ENCODE measurements around the gene CHPF. TPM values are rescaled to one million over a fixed set of nuclear protein-coding genes. Genes with fewer than 3 reads are reported as not detected.

The CHPF gene
- total and polyA plus RNA-seq, 10 of the 15 experiments (the other 5 are each of a cell fraction or from before 2014, with no cell fraction given): 0.09 to 17.4 (median 8.3) TPM; not detected in 1

- SMC1A ChIA-PET (ENCODE audit: uncharacterized antibody, unreplicated experiment): interaction anchor here (1.0 kb wide), 1 partner anchor 31 kb away, joined by 4 read pairs; no protein-coding TSS in a partner anchor
- ATAC-seq (no peak), FAIRE-seq (no peak), DNase-seq (ENCODE audit: low read depth, low spot score) (no peak)
- no peaks in the 10 kb centered on the region for H3K79me2 ChIP-seq (ENCODE audit: control insufficient read depth, insufficient read depth, low read length)
- CTCF ChIA-PET: interaction anchor here (0.5 to 10.8 kb wide), 5 partner anchors 10 to 137 kb away, joined by 3 to 224 read pairs (median 5); partner anchors contain the start of gene GMPPA
- H4K20me1 ChIP-seq (ENCODE audit: control insufficient read depth, insufficient read depth): no peaks in the 10 kb centered on the region; the same call in 1 of the 2 replicates
- in situ Hi-C loops (cut with MboI) (no loop called here), intact Hi-C loops (cut with micrococcal nuclease; ENCODE audit: unreplicated experiment) (no loop called here)
- no peaks in the 10 kb centered on the region for H3K4me1 ChIP-seq (ENCODE audit: control insufficient read depth, insufficient read depth, low read length)
- no peaks in the 10 kb centered on the region for H3K9me3 ChIP-seq (replicated peaks; ENCODE audit: control insufficient read depth, insufficient read depth, low read length)
- no peaks in the 10 kb centered on the region for H3K36me3 ChIP-seq (ENCODE audit: control insufficient read depth in 2 of 2, insufficient read depth in 2 of 2, low read length in 1 of 2)
- H2AFZ ChIP-seq (ENCODE audit: control insufficient read depth, low read depth, low read length): no peak overlapping the region
- BruUV-seq (replicated peaks): no TSS peak
- POLR2A ChIA-PET: no interaction called here
- peaks cover 21 to 22% of the 10 kb centered on the region in 2 experiments for H3K27me3 ChIP-seq (replicated peaks in 1 of 2; ENCODE audit: control insufficient read depth in 2 of 2, insufficient read depth in 2 of 2, low read length in 1 of 2)
- WGBS (ENCODE audit: insufficient coverage, insufficient replicate concordance, low lambda C conversion rate, missing lambda C conversion rate): 22% methylated on average over 9 of the region's 9 CpGs
- RAD21 ChIA-PET (ENCODE audit: unreplicated experiment): no interaction called here
- H3K4me2 ChIP-seq (ENCODE audit: control insufficient read depth, insufficient read depth): no peak overlapping the region
- no peak overlapping the region for H3K4me3 ChIP-seq
- no peak overlapping the region for H3K27ac ChIP-seq (ENCODE audit: control insufficient read depth, insufficient read depth)
- TF ChIP-seq RELA (IDR thresholded peaks at IDR 0.05; ENCODE audit: borderline replicate concordance, partially characterized antibody): no peak
- TF ChIP-seq ZZZ3 (IDR thresholded peaks at IDR 0.05; ENCODE audit: control insufficient read depth, insufficient read length, low read depth): no peak
- TF ChIP-seq EP300 (IDR thresholded peaks at IDR 0.05; ENCODE audit: borderline replicate concordance in 1 of 2, control insufficient read depth in 1 of 2, low read depth in 2 of 2, low read length in 2 of 2): no peak
- TF ChIP-seq SRF (IDR thresholded peaks at IDR 0.05; ENCODE audit: low read depth in 2 of 2, low read length in 2 of 2): no peak
- TF ChIP-seq HDAC6 (IDR thresholded peaks at IDR 0.05; ENCODE audit: unreplicated experiment): no peak
- no peak for TF ChIP-seq JUNB (IDR thresholded peaks at IDR 0.05)
- no peak for TF ChIP-seq POLR2A (IDR thresholded peaks at IDR 0.05; ENCODE audit: low read depth, low read length)
- no peak for TF ChIP-seq BHLHE40 (IDR thresholded peaks at IDR 0.05; ENCODE audit: borderline replicate concordance in 1 of 2, low read depth in 2 of 2, low read length in 1 of 2)
- no peak for TF ChIP-seq IKZF1 (conservative IDR thresholded peaks at IDR 0.05)
- no peak for TF ChIP-seq SUZ12 (IDR thresholded peaks at IDR 0.05; ENCODE audit: unreplicated experiment)
- TF ChIP-seq ZNF384 (IDR thresholded peaks at IDR 0.05; ENCODE audit: borderline replicate concordance, low read depth, low read length): no peak
- no peak for TF ChIP-seq WRNIP1 (IDR thresholded peaks at IDR 0.05; ENCODE audit: borderline replicate concordance, low read depth, low read length)
- TF ChIP-seq BCLAF1 (IDR thresholded peaks at IDR 0.05): no peak
- no peak overlapping the region for H3K9ac ChIP-seq (ENCODE audit: control insufficient read depth, insufficient read depth, low read length)
Measured at GRCh38 chr2:219525533-219526232, 17.9 kb downstream of the CHPF start.

Data from GM12878 (cell line).